Activated T-helper 1 cell treated with anti-CD3 and anti-CD28 coated beads, Interleukin-2, amount 50 U/mL, for 16 hours (primary cell): ENCODE measurements around the gene RPL36AL.
"Not testable (repeated sequence)": the region's sequence is repeated elsewhere in the genome, so short reads cannot be mapped to it uniquely, and the experiment has no call there.

Experiments used
- DNase-seq, 2 donors: peaks; one replicate each; pipeline ENCODE4 v3.0.0-alpha.2; 2020; ENCODE audit warnings: low read depth in 1 of 2, low spot score in 1 of 2

The RPL36AL gene

DNA sequence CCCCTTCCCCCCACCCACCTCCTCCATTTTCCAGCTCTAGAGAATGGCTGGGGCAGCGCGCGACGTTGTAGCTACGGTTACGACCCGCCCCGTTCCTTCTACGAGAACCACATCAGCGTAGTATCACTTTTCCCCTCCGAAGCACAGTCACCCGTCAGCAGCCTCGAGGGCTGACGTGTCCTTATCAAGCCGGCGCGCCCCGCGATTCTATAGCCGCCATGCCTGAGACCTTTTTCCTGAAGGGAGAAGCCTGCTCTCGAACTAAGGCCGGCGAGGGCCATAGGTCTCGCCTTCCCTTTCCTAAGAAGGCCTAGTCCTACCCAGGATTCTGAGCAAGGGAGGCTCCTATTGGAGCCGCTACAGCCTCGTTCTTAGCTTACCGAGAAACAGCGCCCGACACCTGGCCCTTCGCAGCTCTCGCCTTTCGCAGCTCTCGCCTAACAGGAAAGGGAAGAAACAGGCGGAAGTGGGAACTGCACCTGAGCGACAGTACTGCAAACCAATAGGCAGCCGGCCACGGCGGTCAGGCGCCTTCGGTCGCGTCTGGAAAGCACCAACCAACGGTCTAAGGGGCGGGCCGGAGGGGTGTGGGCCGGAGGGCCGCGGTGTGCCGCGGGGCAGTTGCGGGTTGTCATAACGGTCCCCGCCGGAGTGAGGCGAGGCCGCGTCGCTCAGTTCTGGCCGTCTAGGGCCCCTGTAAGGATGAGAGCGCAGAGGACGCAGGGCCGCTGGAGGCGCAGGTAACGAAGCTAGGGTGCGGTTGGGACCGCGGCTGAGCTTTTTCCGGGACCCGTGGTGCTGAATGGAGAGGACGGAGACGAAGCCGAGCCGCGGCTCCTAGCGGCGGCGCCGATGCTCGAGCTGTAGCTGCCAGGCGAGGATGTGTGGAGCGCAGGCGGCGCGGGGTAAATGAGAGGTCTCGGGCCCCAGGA, at the start of gene RPL36AL, which contains the start of gene MGAT2:
Gene RPL36AL (minus strand): TSS at position 445 of the 932 bp plus-strand sequence. CDS start 1,522 bp downstream, outside the sequence.
Gene MGAT2 (plus strand): TSS at position 618 of the 932 bp plus-strand sequence. CDS start 470 bp downstream, outside the sequence.
- peak; percentile 86 to 89 for DNase-seq

GRCh38 chr14:49659526-49660455, 39.4 kb upstream of the RPL36AL start:
- DNase-seq: no peak

GRCh38 chr14:49657500-49657899, 37.1 kb upstream of the RPL36AL start:
- DNase-seq: not testable (repeated sequence)

- DNase-seq: no peak
Observed at GRCh38 chr14:49654511-49654910, 34.1 kb upstream of the RPL36AL start.

DNA sequence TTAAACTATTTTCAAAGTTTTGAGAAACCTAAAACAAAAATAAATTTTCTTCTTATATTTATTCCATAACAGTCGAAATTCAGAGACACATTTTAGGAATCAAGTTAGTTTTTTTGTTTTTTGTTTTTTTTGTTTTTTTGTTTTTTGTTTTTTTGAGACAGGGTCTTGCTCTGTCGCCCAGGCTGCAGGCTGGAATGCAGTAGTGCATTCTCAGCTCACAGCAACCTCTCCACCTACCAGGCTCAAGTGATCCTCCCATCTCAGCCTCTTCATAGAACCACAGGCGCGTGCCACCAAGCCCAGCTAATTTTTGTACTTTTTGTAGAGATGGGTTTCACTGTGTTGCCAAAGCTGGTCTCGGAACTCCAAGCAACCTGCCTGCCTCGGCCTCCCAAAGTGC, 33.1 kb upstream of the RPL36AL start:
- DNase-seq: no peak

DNA sequence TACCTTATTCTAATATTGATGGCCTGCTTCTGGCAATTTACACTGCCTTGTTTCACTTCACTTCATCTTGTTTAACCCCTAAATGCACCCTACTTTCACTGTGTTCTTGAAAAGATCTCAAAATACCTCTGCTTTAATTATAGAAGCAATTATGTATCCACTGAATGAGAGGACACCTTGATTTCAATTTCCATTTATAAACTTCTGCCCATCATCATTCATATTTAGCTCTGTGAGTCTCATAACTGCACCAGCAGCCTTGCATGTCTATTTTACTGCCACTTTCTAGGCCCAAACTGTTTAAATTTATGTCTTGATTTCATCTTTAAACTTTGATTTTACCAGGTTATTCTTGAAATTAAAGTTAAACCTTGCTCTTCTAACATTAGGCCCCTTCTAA, 21.7 kb upstream of the RPL36AL start:
- DNase-seq: no peak

- no peak for DNase-seq
Observed at GRCh38 chr14:49641697-49642129, 21.3 kb upstream of the RPL36AL start.

GRCh38 chr14:49640540-49641417, 20.4 kb upstream of the RPL36AL start:
- DNase-seq: no peak

DNA sequence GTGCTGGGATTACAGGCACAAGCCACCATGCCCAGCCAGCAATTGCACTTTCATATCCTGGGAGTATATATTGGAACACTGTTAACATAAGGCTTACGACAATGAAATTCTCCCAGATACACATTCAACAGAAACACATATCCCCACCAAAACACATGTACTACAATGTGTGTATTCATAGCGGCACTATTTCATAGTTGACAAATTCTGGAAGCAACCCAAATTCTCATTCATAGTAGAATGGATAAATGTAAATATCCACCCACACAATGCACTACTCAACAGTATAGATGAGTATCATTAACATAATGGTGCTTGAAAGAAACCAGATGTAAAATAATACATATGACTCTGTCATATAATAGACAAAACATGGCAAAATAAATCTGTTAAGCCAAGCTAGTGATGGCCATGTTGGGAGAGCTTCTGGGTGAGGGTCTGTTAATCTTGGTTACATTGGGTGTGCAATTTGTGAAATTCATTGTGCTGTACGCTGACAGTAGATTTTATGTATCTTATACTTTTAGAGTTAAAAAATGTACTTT, 17.2 kb upstream of the RPL36AL start:
- no peak for DNase-seq

GRCh38 chr14:49636866-49637265, 16.4 kb upstream of the RPL36AL start:
- no peak for DNase-seq

- peak; percentile 40 to 45 for DNase-seq
Observed at GRCh38 chr14:49634547-49635334, 14.3 kb upstream of the RPL36AL start, which contains the start of gene DNAAF2. DNAAF2 (minus strand) TSS chr14:49635244; CDS start chr14:49635149, 95 bp downstream.

GRCh38 chr14:49633640-49634546, 13.5 kb upstream of the RPL36AL start:
- DNase-seq: peak; percentile 84 to 92

- no peak for DNase-seq
Observed at GRCh38 chr14:49623941-49624839, 3.8 kb upstream of the RPL36AL start.

- DNase-seq: no peak
Observed at GRCh38 chr14:49623387-49623786, 3.0 kb upstream of the RPL36AL start.

GRCh38 chr14:49622022-49622607, 1.7 kb upstream of the RPL36AL start:
- DNase-seq: no peak

DNA sequence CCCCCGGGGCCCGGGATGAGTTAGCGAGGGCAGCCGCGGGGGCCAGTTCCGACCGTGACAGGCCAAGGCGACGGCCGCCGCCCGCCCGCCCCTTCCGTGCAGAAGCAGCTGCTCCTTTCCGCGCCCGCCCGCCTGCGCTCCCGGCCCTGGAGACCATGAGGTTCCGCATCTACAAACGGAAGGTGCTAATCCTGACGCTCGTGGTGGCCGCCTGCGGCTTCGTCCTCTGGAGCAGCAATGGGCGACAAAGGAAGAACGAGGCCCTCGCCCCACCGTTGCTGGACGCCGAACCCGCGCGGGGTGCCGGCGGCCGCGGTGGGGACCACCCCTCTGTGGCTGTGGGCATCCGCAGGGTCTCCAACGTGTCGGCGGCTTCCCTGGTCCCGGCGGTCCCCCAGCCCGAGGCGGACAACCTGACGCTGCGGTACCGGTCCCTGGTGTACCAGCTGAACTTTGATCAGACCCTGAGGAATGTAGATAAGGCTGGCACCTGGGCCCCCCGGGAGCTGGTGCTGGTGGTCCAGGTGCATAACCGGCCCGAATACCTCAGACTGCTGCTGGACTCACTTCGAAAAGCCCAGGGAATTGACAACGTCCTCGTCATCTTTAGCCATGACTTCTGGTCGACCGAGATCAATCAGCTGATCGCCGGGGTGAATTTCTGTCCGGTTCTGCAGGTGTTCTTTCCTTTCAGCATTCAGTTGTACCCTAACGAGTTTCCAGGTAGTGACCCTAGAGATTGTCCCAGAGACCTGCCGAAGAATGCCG, 872 bp upstream of the RPL36AL start:
- DNase-seq: peak in 1 of 2 donors; percentile 34
